ENCODE results near the gene DLEC1.

DNA sequence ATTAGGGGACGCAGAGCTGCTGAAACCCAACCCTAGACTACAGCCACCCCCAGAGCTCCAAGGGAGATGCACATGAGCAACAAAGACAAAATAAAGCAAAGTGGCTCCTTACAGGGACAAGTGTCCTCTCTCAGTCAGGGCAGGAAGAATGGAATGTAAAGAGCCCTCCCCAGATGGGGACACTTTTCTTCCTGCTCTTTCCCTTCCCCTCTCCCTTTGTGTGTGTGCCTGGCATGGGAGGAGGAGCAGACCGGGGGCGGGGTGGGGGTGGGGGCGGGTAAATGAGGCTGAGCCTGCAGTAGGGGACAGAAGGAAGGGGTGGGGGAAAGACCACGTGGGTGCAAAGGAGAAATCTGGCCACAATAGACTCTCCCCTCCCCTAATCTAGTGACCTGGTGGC, 60.5 kb downstream of the DLEC1 start:
- TF ChIP-seq, protein P1, sequence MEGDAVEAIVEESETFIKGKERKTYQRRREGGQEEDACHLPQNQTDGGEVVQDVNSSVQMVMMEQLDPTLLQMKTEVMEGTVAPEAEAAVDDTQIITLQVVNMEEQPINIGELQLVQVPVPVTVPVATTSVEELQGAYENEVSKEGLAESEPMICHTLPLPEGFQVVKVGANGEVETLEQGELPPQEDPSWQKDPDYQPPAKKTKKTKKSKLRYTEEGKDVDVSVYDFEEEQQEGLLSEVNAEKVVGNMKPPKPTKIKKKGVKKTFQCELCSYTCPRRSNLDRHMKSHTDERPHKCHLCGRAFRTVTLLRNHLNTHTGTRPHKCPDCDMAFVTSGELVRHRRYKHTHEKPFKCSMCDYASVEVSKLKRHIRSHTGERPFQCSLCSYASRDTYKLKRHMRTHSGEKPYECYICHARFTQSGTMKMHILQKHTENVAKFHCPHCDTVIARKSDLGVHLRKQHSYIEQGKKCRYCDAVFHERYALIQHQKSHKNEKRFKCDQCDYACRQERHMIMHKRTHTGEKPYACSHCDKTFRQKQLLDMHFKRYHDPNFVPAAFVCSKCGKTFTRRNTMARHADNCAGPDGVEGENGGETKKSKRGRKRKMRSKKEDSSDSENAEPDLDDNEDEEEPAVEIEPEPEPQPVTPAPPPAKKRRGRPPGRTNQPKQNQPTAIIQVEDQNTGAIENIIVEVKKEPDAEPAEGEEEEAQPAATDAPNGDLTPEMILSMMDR (IDR thresholded peaks at IDR 0.05), result no peak
- no peak for TF ChIP-seq POLR2A (IDR thresholded peaks at IDR 0.05)
